ENCODE results near the gene FSTL4.

GRCh38 chr5:133432956-133433532 lies 179.3 kb downstream of the FSTL4 start:
- TF ChIP-seq CTCF (IDR thresholded peaks at IDR 0.05): no peak
- no peak for TF ChIP-seq POLR2AphosphoS5 (IDR thresholded peaks at IDR 0.05)
